Measurements from ENCODE around the gene DRC3.

DRC3 gene

DNA sequence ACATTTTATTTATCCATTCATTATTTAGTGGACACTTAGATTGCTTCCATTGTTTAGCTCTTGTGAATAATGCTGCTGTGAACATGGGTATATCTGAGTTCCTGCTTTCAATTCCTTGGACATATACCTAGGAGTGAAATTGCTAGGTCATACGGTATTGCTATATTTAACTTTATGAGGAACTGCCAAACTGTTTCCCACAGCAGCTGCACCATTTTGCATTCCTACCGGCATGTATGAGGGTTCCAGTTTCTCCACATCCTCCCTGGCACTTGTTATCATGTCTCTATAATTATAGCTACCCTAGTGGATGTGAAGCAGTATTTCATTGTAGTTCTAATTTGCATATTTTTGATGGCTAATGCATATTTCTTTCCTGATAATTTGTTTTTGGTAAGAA is 91.4 kb downstream of the DRC3 start:
- H3K79me2 ChIP-seq (ENCODE audit: low read length): no peaks in the 10 kb centered on the region
- no peaks in the 10 kb centered on the region for H3K27me3 ChIP-seq (replicated peaks; ENCODE audit: insufficient read depth, low read length)
- no peaks in the 10 kb centered on the region for H3F3A ChIP-seq (ENCODE audit: insufficient read depth, low read length)
- DNase-seq: no peak
- H4K20me1 ChIP-seq (ENCODE audit: insufficient read depth, low read length): no peaks in the 10 kb centered on the region
- no peak overlapping the region for H3K9ac ChIP-seq (ENCODE audit: low read length)
- H3K4me2 ChIP-seq (ENCODE audit: low read depth, low read length): no peak overlapping the region
- no peaks in the 10 kb centered on the region for H3K9me3 ChIP-seq (replicated peaks; ENCODE audit: insufficient read depth, low read length)
- TF ChIP-seq EZH2 (optimal IDR thresholded peaks at IDR 0.05; ENCODE audit: low read depth, low read length): no peak
- TF ChIP-seq CTCF (IDR thresholded peaks at IDR 0.05; ENCODE audit: low read length): no peak
- no peak for TF ChIP-seq EZH2phosphoT487 (IDR thresholded peaks at IDR 0.05; ENCODE audit: low read length)
- no peaks in the 10 kb centered on the region for H3K9me2 ChIP-seq (replicated peaks; ENCODE audit: insufficient read depth, low read length)
- H3K4me1 ChIP-seq (ENCODE audit: low read length): no peaks in the 10 kb centered on the region
- H3K27ac ChIP-seq (ENCODE audit: low read length): no peak overlapping the region
- no peaks in the 10 kb centered on the region for H3K36me3 ChIP-seq (replicated peaks; ENCODE audit: insufficient read depth, low read length)
- H3K4me3 ChIP-seq (ENCODE audit: low read length): no peak overlapping the region
- no peak overlapping the region for H2AFZ ChIP-seq (ENCODE audit: low read length)

- Histone ChIP-seq H3K27me3 (replicated peaks; ENCODE audit: insufficient read depth, low read length) (no peaks in the 10 kb centered on the region), H3K9ac (ENCODE audit: low read length) (no peak overlapping the region), H3K36me3 (replicated peaks; ENCODE audit: insufficient read depth, low read length) (no peaks in the 10 kb centered on the region)
Observed at GRCh38 chr17:18065546-18065945, 92.9 kb downstream of the DRC3 start.

More at GRCh38 chr17:18065546-18065945, 92.9 kb downstream of the DRC3 start:
- Histone ChIP-seq H3K4me2 (ENCODE audit: low read depth, low read length) (no peak overlapping the region), H2AFZ (ENCODE audit: low read length) (no peak overlapping the region), H4K20me1 (ENCODE audit: insufficient read depth, low read length) (no peaks in the 10 kb centered on the region), H3K79me2 (ENCODE audit: low read length) (no peaks in the 10 kb centered on the region), H3K9me2 (replicated peaks; ENCODE audit: insufficient read depth, low read length) (no peaks in the 10 kb centered on the region), H3K9me3 (replicated peaks; ENCODE audit: insufficient read depth, low read length) (no peaks in the 10 kb centered on the region), H3F3A (ENCODE audit: insufficient read depth, low read length) (no peaks in the 10 kb centered on the region), H3K4me3 (ENCODE audit: low read length) (no peak overlapping the region), H3K27ac (ENCODE audit: low read length) (no peak overlapping the region), H3K4me1 (ENCODE audit: low read length) (no peaks in the 10 kb centered on the region)
- DNase-seq: no peak
- no peak for TF ChIP-seq EZH2 (optimal IDR thresholded peaks at IDR 0.05; ENCODE audit: low read depth, low read length)
- no peak for TF ChIP-seq EZH2phosphoT487 (IDR thresholded peaks at IDR 0.05; ENCODE audit: low read length)
- TF ChIP-seq CTCF (IDR thresholded peaks at IDR 0.05; ENCODE audit: low read length): no peak
